ENCODE results near the gene PNLIPRP2. TPM values are rescaled to one million over a fixed set of nuclear protein-coding genes. Genes with fewer than 3 reads are reported as not detected.

PNLIPRP2 gene
- total and polyA plus RNA-seq, 2 of the 8 experiments (the other 6 are each of a cell fraction or from before 2014, with no cell fraction given), result 0.11 TPM; not detected in 1

DNA sequence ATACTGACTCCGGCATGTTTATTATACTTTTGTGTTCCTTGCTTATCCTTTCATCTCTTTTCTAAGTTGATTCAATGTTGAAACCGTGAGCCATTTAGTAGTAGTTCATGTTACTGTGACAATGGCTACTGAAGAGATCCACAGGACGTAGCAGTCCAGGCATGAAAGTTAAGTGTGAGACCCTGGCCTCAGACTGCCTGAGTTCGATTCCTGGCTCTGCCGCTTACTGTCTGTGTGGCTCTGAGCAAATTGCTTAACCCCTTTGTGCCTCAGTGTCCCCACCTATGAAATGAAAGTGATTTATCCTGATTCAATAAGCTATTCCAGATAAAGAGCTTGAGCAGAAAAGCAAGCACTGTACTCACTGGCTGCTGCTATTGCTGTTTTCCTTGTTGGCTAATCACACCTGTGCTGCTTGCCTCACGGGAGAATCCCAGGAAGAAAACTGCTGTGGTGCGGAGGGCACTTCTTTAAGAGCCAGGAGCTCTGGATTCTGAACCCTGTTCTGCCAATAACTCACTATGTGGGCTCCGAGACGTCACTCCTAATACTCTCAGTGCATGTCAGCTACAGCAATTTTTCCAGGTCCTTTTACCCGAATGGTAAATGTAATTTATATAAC, 38.4 kb downstream of the PNLIPRP2 start:
- Histone ChIP-seq H3K79me1 (ENCODE audit: low read depth, low read length) (no peaks in the 10 kb centered on the region), H3K4ac (replicated peaks; ENCODE audit: insufficient read length, low read depth, low read length) (no peak overlapping the region), H3K23ac (ENCODE audit: insufficient read length) (no peak overlapping the region), H3K27me3 (replicated peaks in 1 of 4; ENCODE audit: control insufficient read depth in 3 of 4, extremely low read depth in 1 of 4, insufficient read depth in 3 of 4, low read length in 3 of 4) (no peaks in the 10 kb centered on the region), H2BK5ac (ENCODE audit: low read depth, low read length) (no peak overlapping the region), H4K5ac (ENCODE audit: insufficient read length, low read depth, low read length) (no peak overlapping the region), H4K8ac (ENCODE audit: extremely low read depth, insufficient read depth, low read length) (no peak overlapping the region), H3K4me2 (ENCODE audit: insufficient read depth in 1 of 2, low read depth in 2 of 2, low read length in 2 of 2) (no peak overlapping the region), H3K9ac (replicated peaks in 1 of 4; ENCODE audit: extremely low read depth in 1 of 4, low read depth in 3 of 4, low read length in 3 of 4) (no peak overlapping the region), H3K23me2 (ENCODE audit: low read depth, low read length) (no peaks in the 10 kb centered on the region; the same call in 1 of the 2 replicates), H3K9me3 (ENCODE audit: insufficient read depth in 2 of 2, low read depth in 1 of 2, low read length in 1 of 2) (no peaks in the 10 kb centered on the region), H3K14ac (ENCODE audit: insufficient read length) (no peak overlapping the region), H3K36me3 (ENCODE audit: control insufficient read depth in 2 of 4, insufficient read depth in 4 of 4, low read length in 3 of 4) (peaks cover 0 to 19% (median 3%) of the 10 kb centered on the region in 4 experiments; a peak in 5 of 8 replicates), H2BK120ac (replicated peaks; ENCODE audit: low read depth, low read length) (no peak overlapping the region), H4K91ac (replicated peaks; ENCODE audit: insufficient read length, low read length) (no peak overlapping the region), H3K4me1 (replicated peaks in 1 of 4; ENCODE audit: control insufficient read depth in 3 of 4, insufficient read depth in 4 of 4, low read length in 3 of 4) (no peaks in the 10 kb centered on the region), H2BK20ac (ENCODE audit: low read length) (no peak overlapping the region), H3K18ac (ENCODE audit: extremely low read depth, low read length) (no peak overlapping the region), H3K79me2 (ENCODE audit: control insufficient read depth in 1 of 2, insufficient read depth in 2 of 2, low read length in 2 of 2) (no peaks in the 10 kb centered on the region), H2BK15ac (ENCODE audit: low read length) (no peak overlapping the region), H2AK5ac (ENCODE audit: low read depth, low read length) (no peak overlapping the region), H4K20me1 (replicated peaks in 1 of 2; ENCODE audit: control insufficient read depth in 1 of 2, insufficient read depth in 2 of 2, low read length in 2 of 2) (no peaks in the 10 kb centered on the region), H2BK12ac (ENCODE audit: low read depth, low read length) (no peak overlapping the region), H3K4me3 (ENCODE audit: extremely low read depth in 1 of 4, insufficient read depth in 2 of 4, low read depth in 3 of 4, low read length in 4 of 4) (no peak overlapping the region), H3K27ac (ENCODE audit: low read depth, low read length) (no peak overlapping the region), H2AFZ (ENCODE audit: low read length) (no peak overlapping the region), H3K56ac (replicated peaks; ENCODE audit: insufficient read length, low read depth, low read length) (no peak overlapping the region)
- CTCF ChIA-PET (ENCODE audit: partially characterized antibody), result interaction anchor here (1.0 to 7.6 kb wide), 5 partner anchors 14 to 139 kb away, joined by 3 to 66 read pairs (median 4); no protein-coding TSS in a partner anchor
- WGBS, 2 experiments (ENCODE audit: extremely low coverage in 1 of 2, insufficient coverage in 1 of 2, insufficient read length in 1 of 2, insufficient replicate concordance in 2 of 2, low coverage in 1 of 2, low lambda C conversion rate in 2 of 2, missing lambda C conversion rate in 1 of 2), result 79% methylated on average over 10 of the region's 10 CpGs; no CpG with 5 or more reads in 1 of the 2 experiments
- POLR2A ChIA-PET (ENCODE audit: partially characterized antibody), result interaction anchor here (2.1 kb wide), 1 partner anchor 11 kb away, joined by 10 read pairs; no protein-coding TSS in a partner anchor
- FAIRE-seq (no peak), DNase-seq (ENCODE audit: low read depth in 1 of 2, low spot score in 2 of 2) (no peak)
- TF ChIP-seq TBP (IDR thresholded peaks at IDR 0.05; ENCODE audit: low read depth, low read length) (no peak), MAX (IDR thresholded peaks at IDR 0.05) (no peak), RAD21 (IDR thresholded peaks at IDR 0.05 in 1 of 2, conservative IDR thresholded peaks at IDR 0.05 in 1 of 2; ENCODE audit: low read depth in 2 of 2, low read length in 2 of 2) (no peak), SIN3A (conservative IDR thresholded peaks at IDR 0.05 in 1 of 2, IDR thresholded peaks at IDR 0.05 in 1 of 2; ENCODE audit: low read depth in 1 of 2, low read length in 2 of 2) (no peak)
